Measurements from ENCODE around the gene SDHB.

GRCh38 chr1:17075470-17076255 is 21.8 kb upstream of the SDHB start:
- TF ChIP-seq CTCF (IDR thresholded peaks at IDR 0.05) (no peak), POLR2A (IDR thresholded peaks at IDR 0.05) (no peak)

All from breast epithelium (tissue), 3 donors.